SK-N-SH (cell line): ENCODE results near the gene FMN1. TPM values are rescaled to one million over a fixed set of nuclear protein-coding genes. Genes with fewer than 3 reads are reported as not detected.

Experiments used
- CTCF ChIA-PET: fragments of 300-600, 350-600 bp; formaldehyde crosslinking; extraction: SDS; loops from one replicate; lab custom pipeline; 2021; lab: Yijun Ruan, JAX
- POLR2A ChIA-PET: fragments of 350-600 bp; sonication (Branson Sonifier 250); formaldehyde crosslinking; extraction: SDS; loops from one replicate; lab custom pipeline; 2020; ENCODE audit warnings: antibody characterized with exemption, inconsistent platforms; lab: Yijun Ruan, JAX
- DNase-seq: peaks from one replicate; pipeline ENCODE4 v3.0.0; 2012
- H2AFZ ChIP-seq: fragments of 200-600 bp; sonication (generic); 2 replicates; pipeline ENCODE4 v1.8.1; 2016; ENCODE audit warnings: antibody characterized with exemption, mild to moderate bottlenecking, low read depth
- H3F3A ChIP-seq: fragments of 200-600 bp; sonication (generic); replicated peaks from 2 replicates; pipeline ENCODE3; 2016; ENCODE audit warnings: antibody characterized with exemption, mild to moderate bottlenecking; ENCODE audit not compliant: insufficient read depth
- H3K27ac ChIP-seq, 2 experiments: fragments of 200-500 bp in 1 of 2; fragments of 200-600 bp in 1 of 2; sonication (Bioruptor generic) in 1 of 2; sonication (generic), shearing (Covaris generic) in 1 of 2; 2 replicates each; pipeline versions ENCODE4 v1.5.1 to v1.6.1; 2014 to 2016; ENCODE audit warnings: low read depth in 2 of 2, inconsistent platforms in 1 of 2, low read length in 1 of 2, mild to moderate bottlenecking in 1 of 2, mixed read lengths in 1 of 2
- H3K27me3 ChIP-seq: fragments of 200-600 bp; sonication (generic), shearing (Covaris generic); 2 replicates; pipeline ENCODE4 v1.6.1; 2016; ENCODE audit warnings: mixed run types; ENCODE audit not compliant: insufficient read depth
- H3K36me3 ChIP-seq, 2 experiments: fragments of 200-500 bp in 1 of 2; fragments of 200-600 bp in 1 of 2; sonication (Bioruptor generic) in 1 of 2; sonication (generic) in 1 of 2; replicated peaks in 1 of 2; 2 replicates each; pipeline versions ENCODE3 to v1.5.1; 2014 to 2016; ENCODE audit warnings: low read length in 1 of 2, mild to moderate bottlenecking in 1 of 2; ENCODE audit not compliant: insufficient read depth in 2 of 2, control insufficient read depth in 1 of 2
- H3K4me1 ChIP-seq, 2 experiments: fragments of 200-500 bp in 1 of 2; fragments of 200-600 bp in 1 of 2; sonication (Bioruptor generic) in 1 of 2; sonication (generic), shearing (Covaris generic) in 1 of 2; 2 replicates each; pipeline versions ENCODE4 v1.5.1 to v1.6.1; 2014 to 2016; ENCODE audit warnings: low read depth in 1 of 2, low read length in 1 of 2, mixed run types in 1 of 2; ENCODE audit not compliant: insufficient read depth in 2 of 2, control insufficient read depth in 1 of 2
- H3K4me2 ChIP-seq: fragments of 200-600 bp; sonication (generic), shearing (Covaris generic); 2 replicates; pipeline ENCODE4 v1.6.1; 2017; ENCODE audit warnings: mixed run types
- H3K4me3 ChIP-seq, 2 experiments: fragments of 200-500 bp in 1 of 2; fragments of 200-600 bp in 1 of 2; sonication (Bioruptor generic) in 1 of 2; sonication (generic), shearing (Covaris generic) in 1 of 2; 2 replicates each; pipeline versions ENCODE4 v1.5.1 to v1.8.1; 2014 to 2016; ENCODE audit warnings: low read depth in 2 of 2, inconsistent platforms in 1 of 2, low read length in 1 of 2, mild to moderate bottlenecking in 1 of 2, mixed read lengths in 1 of 2, moderate library complexity in 1 of 2
- H3K79me2 ChIP-seq: fragments of 200-600 bp; sonication (generic); 2 replicates; pipeline ENCODE4 v1.8.1; 2017; ENCODE audit warnings: mild to moderate bottlenecking; ENCODE audit not compliant: insufficient read depth
- H3K9ac ChIP-seq: fragments of 200-600 bp; sonication (generic); 2 replicates; pipeline ENCODE4 v1.6.1; 2017; ENCODE audit warnings: mixed run types
- H3K9me2 ChIP-seq: fragments of 200-600 bp; sonication (generic); 2 replicates; pipeline ENCODE4 v1.6.1; 2017; ENCODE audit warnings: mixed run types
- H3K9me3 ChIP-seq: fragments of 200-600 bp; sonication (generic); 2 replicates; pipeline ENCODE4 v1.6.1; 2017; ENCODE audit warnings: mixed run types, mild to moderate bottlenecking, moderate library complexity
- H4K20me1 ChIP-seq: fragments of 200-600 bp; sonication (generic); 2 replicates; pipeline ENCODE4 v1.6.1; 2017; ENCODE audit warnings: mild to moderate bottlenecking, mixed run types; ENCODE audit not compliant: insufficient read depth
- CHD2 ChIP-seq: fragments of 150-350 bp; IDR thresholded peaks from 2 replicates; pipeline ENCODE4 v1.6.1; 2018; ENCODE audit warnings: low read length; ENCODE audit not compliant: partially characterized antibody
- EZH2phosphoT487 ChIP-seq: fragments of 200-600 bp; sonication (generic); IDR thresholded peaks from 2 replicates; pipeline ENCODE4 v1.6.1; 2017; ENCODE audit warnings: low read depth, mixed run types, mild to moderate bottlenecking, antibody characterized with exemption, moderate library complexity, borderline replicate concordance
- FOSL2 ChIP-seq: IDR thresholded peaks from 2 replicates; pipeline ENCODE4 v1.4.0; 2012; ENCODE audit warnings: low read depth, mild to moderate bottlenecking, moderate library complexity, borderline replicate concordance
- FOXJ3 ChIP-seq: sonication (generic); formaldehyde crosslinking; IDR thresholded peaks from 2 replicates; pipeline ENCODE4 v1.5.1; 2020; ENCODE audit warnings: mild to moderate bottlenecking, missing genetic modification reagents
- FOXM1 ChIP-seq: IDR thresholded peaks from 2 replicates; pipeline ENCODE4 v1.4.0; 2012; ENCODE audit warnings: low read depth, mild to moderate bottlenecking
- JUND ChIP-seq: IDR thresholded peaks from 2 replicates; pipeline ENCODE4 v1.4.0; 2012
- NFIC ChIP-seq: IDR thresholded peaks from 2 replicates; pipeline ENCODE4 v1.4.0; 2012; ENCODE audit warnings: borderline replicate concordance
- PBX3 ChIP-seq: IDR thresholded peaks from 2 replicates; pipeline ENCODE4; 2012
- RAD21 ChIP-seq: IDR thresholded peaks from 2 replicates; pipeline ENCODE4 v1.6.1; 2012; ENCODE audit warnings: mild to moderate bottlenecking, low read length
- RXRA ChIP-seq: IDR thresholded peaks from 2 replicates; pipeline ENCODE4 v1.4.0; 2012; ENCODE audit warnings: low read depth, mild to moderate bottlenecking, borderline replicate concordance
- TCF12 ChIP-seq: IDR thresholded peaks from 2 replicates; pipeline ENCODE4 v1.4.0; 2012
- YY1 ChIP-seq: IDR thresholded peaks from 2 replicates; pipeline ENCODE4 v1.4.0; 2012; ENCODE audit warnings: low read depth, mild to moderate bottlenecking
- WGBS: methylation state at CpG from one replicate; pipeline ENCODE4 v1.1.6; 2017; ENCODE audit warnings: low lambda C conversion rate; 5-methylcytosine and 5-hydroxymethylcytosine counted together
- polyA plus RNA-seq, 3 experiments: library from polyadenylated mRNA; depleted of rRNA; stranded (reverse); fragments of >200 nt; gene quantifications; 2 replicates each; pipeline ENCODE4 v1.2.3, GENCODE V29; 2012
- TF ChIP-seq, protein P1 (sequence below): IDR thresholded peaks from 2 replicates; pipeline ENCODE4 v1.6.1; 2012; ENCODE audit warnings: mild to moderate bottlenecking, low read depth, low read length, moderate library complexity

The FMN1 gene
- polyA plus RNA-seq, 1 of the 3 experiments (the other 2 are of a cell fraction) = 9.1 TPM

GRCh38 chr15:32933236-32933635 lies 261.3 kb downstream of the FMN1 start:
- DNase-seq = no peak
- H3K4me1 ChIP-seq = no peaks in the 10 kb centered on the region
- no peaks in the 10 kb centered on the region for H3K27me3 ChIP-seq
- ChIA-PET CTCF (no interaction called here), POLR2A (no interaction called here)
- no peaks in the 10 kb centered on the region for H4K20me1 ChIP-seq
- no peaks in the 10 kb centered on the region for H3K9me3 ChIP-seq
- WGBS = 96% methylated on average over 1 of the region's 1 CpG
- no peak overlapping the region for H3K9ac ChIP-seq
- no peak overlapping the region for H3K4me3 ChIP-seq
- no peak for TF ChIP-seq TCF12
- no peak for TF ChIP-seq EZH2phosphoT487
- no peak for TF ChIP-seq YY1
- TF ChIP-seq PBX3 = no peak
- H3K9me2 ChIP-seq = no peaks in the 10 kb centered on the region
- no peak overlapping the region for H3K4me2 ChIP-seq
- peaks cover 0 to 43% of the 10 kb centered on the region in 2 experiments for H3K36me3 ChIP-seq
- no peak overlapping the region for H3K27ac ChIP-seq
- H2AFZ ChIP-seq = no peak overlapping the region
- peaks cover 21% of the 10 kb centered on the region for H3F3A ChIP-seq
- H3K79me2 ChIP-seq = peaks cover 43% of the 10 kb centered on the region

- 66% methylated on average over 3 of the region's 3 CpGs for WGBS
- H3K4me3 ChIP-seq = no peak overlapping the region
- peaks cover 40% of the 10 kb centered on the region; the same call in 1 of the 2 replicates for H3K79me2 ChIP-seq
- H3K4me2 ChIP-seq = no peak overlapping the region
- ChIA-PET POLR2A (no interaction called here), CTCF (interaction anchor here (0.6 kb wide), 1 partner anchor 259 kb away, joined by 3 read pairs; no protein-coding TSS in a partner anchor)
- H3K9ac ChIP-seq = no peak overlapping the region
- DNase-seq = no peak
- peaks cover 22% of the 10 kb centered on the region for H3F3A ChIP-seq
- no peaks in the 10 kb centered on the region for H3K9me2 ChIP-seq
- H3K36me3 ChIP-seq = peaks cover 5 to 45% of the 10 kb centered on the region in 2 experiments
- H3K27me3 ChIP-seq = no peaks in the 10 kb centered on the region
- TF ChIP-seq NFIC (no peak), CHD2 (no peak), RXRA (no peak), FOSL2 (no peak), YY1 (no peak), FOXM1 (no peak), JUND (no peak), FOXJ3 (CRISPR knock-in tag) (no peak), RAD21 (no peak), PBX3 (no peak)
- TF ChIP-seq, protein P1, sequence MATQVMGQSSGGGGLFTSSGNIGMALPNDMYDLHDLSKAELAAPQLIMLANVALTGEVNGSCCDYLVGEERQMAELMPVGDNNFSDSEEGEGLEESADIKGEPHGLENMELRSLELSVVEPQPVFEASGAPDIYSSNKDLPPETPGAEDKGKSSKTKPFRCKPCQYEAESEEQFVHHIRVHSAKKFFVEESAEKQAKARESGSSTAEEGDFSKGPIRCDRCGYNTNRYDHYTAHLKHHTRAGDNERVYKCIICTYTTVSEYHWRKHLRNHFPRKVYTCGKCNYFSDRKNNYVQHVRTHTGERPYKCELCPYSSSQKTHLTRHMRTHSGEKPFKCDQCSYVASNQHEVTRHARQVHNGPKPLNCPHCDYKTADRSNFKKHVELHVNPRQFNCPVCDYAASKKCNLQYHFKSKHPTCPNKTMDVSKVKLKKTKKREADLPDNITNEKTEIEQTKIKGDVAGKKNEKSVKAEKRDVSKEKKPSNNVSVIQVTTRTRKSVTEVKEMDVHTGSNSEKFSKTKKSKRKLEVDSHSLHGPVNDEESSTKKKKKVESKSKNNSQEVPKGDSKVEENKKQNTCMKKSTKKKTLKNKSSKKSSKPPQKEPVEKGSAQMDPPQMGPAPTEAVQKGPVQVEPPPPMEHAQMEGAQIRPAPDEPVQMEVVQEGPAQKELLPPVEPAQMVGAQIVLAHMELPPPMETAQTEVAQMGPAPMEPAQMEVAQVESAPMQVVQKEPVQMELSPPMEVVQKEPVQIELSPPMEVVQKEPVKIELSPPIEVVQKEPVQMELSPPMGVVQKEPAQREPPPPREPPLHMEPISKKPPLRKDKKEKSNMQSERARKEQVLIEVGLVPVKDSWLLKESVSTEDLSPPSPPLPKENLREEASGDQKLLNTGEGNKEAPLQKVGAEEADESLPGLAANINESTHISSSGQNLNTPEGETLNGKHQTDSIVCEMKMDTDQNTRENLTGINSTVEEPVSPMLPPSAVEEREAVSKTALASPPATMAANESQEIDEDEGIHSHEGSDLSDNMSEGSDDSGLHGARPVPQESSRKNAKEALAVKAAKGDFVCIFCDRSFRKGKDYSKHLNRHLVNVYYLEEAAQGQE = no peak
- H3K27ac ChIP-seq = no peak overlapping the region
- H2AFZ ChIP-seq = no peak overlapping the region
- no peaks in the 10 kb centered on the region for H3K9me3 ChIP-seq
- H4K20me1 ChIP-seq = no peaks in the 10 kb centered on the region; the same call in 1 of the 2 replicates
- peaks cover 0 to 3% of the 10 kb centered on the region in 2 experiments; a peak in 1 of 4 replicates for H3K4me1 ChIP-seq
These were observed 265.6 kb downstream of the FMN1 start for GRCh38 chr15:32928876-32929275.
